OCI-LY7 (cell line): ENCODE results near the gene TRMT44. TPM values are rescaled to one million over a fixed set of nuclear protein-coding genes. Genes with fewer than 3 reads are reported as not detected.

Source experiments
- BruUV-seq: library from RNA; stranded (reverse); fragments of 400-500 nt; replicated peaks from 2 replicates; lab custom pipeline; 2021; lab: Mats Ljungman, UMichigan
- CTCF ChIA-PET: fragments of 300-600 bp; sonication (Branson Sonifier 250); formaldehyde crosslinking; loops from one replicate; lab custom pipeline; 2022; ENCODE audit warnings: antibody characterized with exemption; ENCODE audit not compliant: unreplicated experiment; lab: Charles Lee
- POLR2A ChIA-PET: fragments of 300-600 bp; sonication (Branson Sonifier 250); formaldehyde crosslinking; loops from one replicate; lab custom pipeline; 2022; ENCODE audit warnings: antibody characterized with exemption; lab: Charles Lee
- DNase-seq: peaks from one replicate; pipeline ENCODE4 v3.0.0-alpha.2; 2015; ENCODE audit warnings: low spot score
- H2AFZ ChIP-seq: fragments of 200-600 bp; sonication (generic), shearing (Covaris generic); 2 replicates; pipeline ENCODE4 v1.6.1; 2014; ENCODE audit warnings: mild to moderate bottlenecking, antibody characterized with exemption, low read length, moderate library complexity
- H3K27ac ChIP-seq: fragments of 200-600 bp; sonication (generic); 2 replicates; pipeline ENCODE4 v1.5.1; 2014; ENCODE audit warnings: mixed run types, low read depth, mild to moderate bottlenecking, moderate library complexity, low read length, inconsistent platforms; ENCODE audit not compliant: poor library complexity, severe bottlenecking
- H3K36me3 ChIP-seq: fragments of 200-600 bp; sonication (generic); 2 replicates; pipeline ENCODE4 v1.6.1; 2014; ENCODE audit warnings: mild to moderate bottlenecking, antibody characterized with exemption, low read length, moderate library complexity, mixed read lengths; ENCODE audit not compliant: insufficient read depth
- H3K4me1 ChIP-seq: fragments of 200-600 bp; sonication (generic); 2 replicates; pipeline ENCODE4 v1.5.1; 2014; ENCODE audit warnings: mild to moderate bottlenecking, low read length; ENCODE audit not compliant: insufficient read depth, poor library complexity, severe bottlenecking
- H3K4me2 ChIP-seq: fragments of 200-600 bp; sonication (generic); 2 replicates; pipeline ENCODE4 v1.6.1; 2014; ENCODE audit warnings: mild to moderate bottlenecking, low read length
- H3K4me3 ChIP-seq: fragments of 200-600 bp; sonication (generic); 2 replicates; pipeline ENCODE4 v1.5.1; 2014; ENCODE audit warnings: mild to moderate bottlenecking, low read depth, low read length; ENCODE audit not compliant: poor library complexity, severe bottlenecking
- H3K79me2 ChIP-seq: fragments of 200-600 bp; sonication (generic); 2 replicates; pipeline ENCODE4 v1.6.1; 2016; ENCODE audit warnings: low read depth, mild to moderate bottlenecking, low read length, moderate library complexity, mixed read lengths; ENCODE audit not compliant: insufficient read depth
- H3K9me2 ChIP-seq: fragments of 200-600 bp; sonication (generic); 2 replicates; pipeline ENCODE4 v1.6.1; 2016; ENCODE audit warnings: mild to moderate bottlenecking, low read length, mixed read lengths; ENCODE audit not compliant: insufficient read depth
- H3K9me3 ChIP-seq: fragments of 200-600 bp; sonication (generic); 2 replicates; pipeline ENCODE4 v1.6.1; 2014; ENCODE audit warnings: mild to moderate bottlenecking, mixed run types, low read length, mixed read lengths
- H4K20me1 ChIP-seq: fragments of 200-600 bp; sonication (generic); 2 replicates; pipeline ENCODE4 v1.6.1; 2014; ENCODE audit warnings: mild to moderate bottlenecking, antibody characterized with exemption, low read length, moderate library complexity, mixed read lengths; ENCODE audit not compliant: insufficient read depth
- CTCF ChIP-seq: fragments of 200-600 bp; sonication (generic); conservative IDR thresholded peaks from 2 replicates; pipeline ENCODE4 v1.5.1; 2014; ENCODE audit warnings: mild to moderate bottlenecking, antibody characterized with exemption, low read length, moderate library complexity, mixed read lengths
- EZH2phosphoT487 ChIP-seq: fragments of 200-600 bp; sonication (generic); IDR thresholded peaks from 2 replicates; pipeline ENCODE4 v1.6.1; 2018; ENCODE audit warnings: low read depth, borderline replicate concordance, mild to moderate bottlenecking, mixed run types, antibody characterized with exemption, low read length, moderate library complexity, mixed read lengths
- intact Hi-C: fragments of 100-400 bp; cut with micrococcal nuclease; formaldehyde crosslinking; loops from one replicate; pipeline ENCODE4 v1.10.0; 2022; ENCODE audit not compliant: unreplicated experiment
- total RNA-seq, 2 experiments: library from RNA; depleted of rRNA in 1 of 2; stranded (reverse); fragments of >200 nt in 1 of 2; shearing (Covaris generic) in 1 of 2; gene quantifications; 2 replicates each; pipeline ENCODE4 v1.2.3, GENCODE V29; 2014 to 2022

TRMT44 gene
- total RNA-seq, 2 experiments from 2014 or later, result 23.0 to 28.3 TPM

- POLR2A ChIA-PET, result no interaction called here
- Histone ChIP-seq H3K36me3 (no peaks in the 10 kb centered on the region), H4K20me1 (no peaks in the 10 kb centered on the region), H3K79me2 (no peaks in the 10 kb centered on the region), H3K4me3 (no peak overlapping the region), H3K27ac (no peak overlapping the region), H3K4me2 (no peak overlapping the region), H2AFZ (no peak overlapping the region), H3K4me1 (no peaks in the 10 kb centered on the region), H3K9me2 (no peaks in the 10 kb centered on the region), H3K9me3 (no peaks in the 10 kb centered on the region)
- CTCF ChIA-PET, result interaction anchor here (0.5 kb wide), 1 partner anchor 44 kb away, joined by 6 read pairs; no protein-coding TSS in a partner anchor
- intact Hi-C loops, result no loop called here
- BruUV-seq, result no TSS peak
- DNase-seq, result no peak
- TF ChIP-seq EZH2phosphoT487, result no peak
- TF ChIP-seq CTCF, result no peak
These were observed 82.6 kb downstream of the TRMT44 start for GRCh38 chr4:8523175-8523574.

- Histone ChIP-seq H3K79me2 (no peaks in the 10 kb centered on the region), H3K27ac (no peak overlapping the region), H3K4me2 (no peak overlapping the region), H3K36me3 (no peaks in the 10 kb centered on the region), H3K4me3 (no peak overlapping the region), H2AFZ (no peak overlapping the region), H4K20me1 (no peaks in the 10 kb centered on the region), H3K9me3 (no peaks in the 10 kb centered on the region), H3K9me2 (no peaks in the 10 kb centered on the region), H3K4me1 (no peaks in the 10 kb centered on the region)
- ChIA-PET POLR2A (no interaction called here), CTCF (no interaction called here)
- intact Hi-C loops, result no loop called here
- DNase-seq, result no peak
- TF ChIP-seq EZH2phosphoT487 (no peak), CTCF (no peak)
- no TSS peak for BruUV-seq
These were observed 83.2 kb downstream of the TRMT44 start for GRCh38 chr4:8523766-8524165.

GRCh38 chr4:8524595-8525382 lies 84.2 kb downstream of the TRMT44 start:
- H2AFZ ChIP-seq, result no peak overlapping the region
- no peaks in the 10 kb centered on the region for H3K36me3 ChIP-seq
- no peaks in the 10 kb centered on the region for H3K79me2 ChIP-seq
- CTCF ChIA-PET, result no interaction called here
- no peak for DNase-seq
- H3K27ac ChIP-seq, result no peak overlapping the region
- H3K4me2 ChIP-seq, result no peak overlapping the region
- H4K20me1 ChIP-seq, result no peaks in the 10 kb centered on the region
- intact Hi-C loops, result no loop called here
- H3K9me2 ChIP-seq, result no peaks in the 10 kb centered on the region
- TF ChIP-seq CTCF (no peak), EZH2phosphoT487 (no peak)
- H3K4me3 ChIP-seq, result no peak overlapping the region
- H3K4me1 ChIP-seq, result no peaks in the 10 kb centered on the region
- POLR2A ChIA-PET, result no interaction called here
- no TSS peak for BruUV-seq
- no peaks in the 10 kb centered on the region for H3K9me3 ChIP-seq
